GM12878 (cell line): ENCODE results near the gene COL6A1. TPM values are rescaled to one million over a fixed set of nuclear protein-coding genes. Genes with fewer than 3 reads are reported as not detected.

Experiments used
- ATAC-seq: fragments of 200-7000 bp; cut with Tn5 transposase; 3 replicates; pipeline ENCODE4 v1.9.1; 2020; ENCODE audit warnings: mild to moderate bottlenecking, moderate library complexity
- BruUV-seq: library from RNA; stranded (reverse); fragments of 400-500 nt; replicated peaks from 2 replicates; lab custom pipeline; 2021; lab: Mats Ljungman, UMichigan
- CTCF ChIA-PET: fragments of 300-600 bp; sonication (Branson Sonifier 250); formaldehyde crosslinking; extraction: SDS; loops from one replicate; lab custom pipeline; 2021; ENCODE audit warnings: inconsistent platforms; lab: Yijun Ruan, JAX
- POLR2A ChIA-PET: fragments of 350-600 bp; formaldehyde crosslinking; extraction: SDS; loops from one replicate; lab custom pipeline; 2021; ENCODE audit warnings: inconsistent platforms; lab: Charles Lee
- RAD21 ChIA-PET: fragments of 300-600 bp; sonication (Branson Sonifier 250); formaldehyde crosslinking; loops from one replicate; lab custom pipeline; 2023; ENCODE audit warnings: antibody characterized with exemption; ENCODE audit not compliant: unreplicated experiment; lab: Charles Lee
- SMC1A ChIA-PET: fragments of 300-600 bp; sonication (Branson Sonifier 250); formaldehyde crosslinking; loops from one replicate; lab custom pipeline; 2023; ENCODE audit not compliant: unreplicated experiment, uncharacterized antibody; lab: Charles Lee
- DNase-seq: peaks from one replicate; pipeline ENCODE4 v3.0.0-alpha.2; 2011; ENCODE audit warnings: low read depth, low spot score
- FAIRE-seq: peaks from 3 replicates; lab custom pipeline; 2011; peaks lifted over from hg19 to GRCh38; lab: Jason Lieb, UNC
- H2AFZ ChIP-seq: 2 replicates; pipeline ENCODE4 v1.6.0; 2011; ENCODE audit warnings: low read depth, low read length, control low read depth; ENCODE audit not compliant: control insufficient read depth
- H3K27ac ChIP-seq: 2 replicates; pipeline ENCODE4 v1.5.1; 2011; ENCODE audit warnings: control low read depth; ENCODE audit not compliant: control insufficient read depth, insufficient read depth
- H3K27me3 ChIP-seq, 2 experiments: replicated peaks in 1 of 2; 2 replicates each; pipeline versions ENCODE4 v1.6.0 to v1.6.1; 2011; ENCODE audit warnings: low read length in 1 of 2; ENCODE audit not compliant: control insufficient read depth in 2 of 2, insufficient read depth in 2 of 2
- H3K36me3 ChIP-seq, 2 experiments: 2 replicates each; pipeline ENCODE4 v1.5.1; 2011; ENCODE audit warnings: low read length in 1 of 2; ENCODE audit not compliant: control insufficient read depth in 2 of 2, insufficient read depth in 2 of 2
- H3K4me1 ChIP-seq: 2 replicates; pipeline ENCODE4 v1.6.1; 2011; ENCODE audit warnings: mild to moderate bottlenecking, low read length, moderate library complexity, mixed read lengths; ENCODE audit not compliant: control insufficient read depth, insufficient read depth
- H3K4me2 ChIP-seq: 2 replicates; pipeline ENCODE4 v1.6.0; 2011; ENCODE audit warnings: control low read depth; ENCODE audit not compliant: control insufficient read depth, insufficient read depth
- H3K4me3 ChIP-seq: fragments of 200-600 bp; sonication (generic); 2 replicates; pipeline ENCODE4 v1.5.1; 2016
- H3K79me2 ChIP-seq: 2 replicates; pipeline ENCODE4 v1.6.0; 2011; ENCODE audit warnings: low read length; ENCODE audit not compliant: control insufficient read depth, insufficient read depth
- H3K9ac ChIP-seq: 2 replicates; pipeline ENCODE4 v1.8.0; 2011; ENCODE audit warnings: low read length, control low read depth, mixed read lengths; ENCODE audit not compliant: control insufficient read depth, insufficient read depth
- H3K9me3 ChIP-seq: replicated peaks from 3 replicates; pipeline ENCODE4 v1.5.1; 2011; ENCODE audit warnings: mild to moderate bottlenecking, low read length; ENCODE audit not compliant: control insufficient read depth, insufficient read depth
- H4K20me1 ChIP-seq: 2 replicates; pipeline ENCODE4 v1.6.0; 2011; ENCODE audit not compliant: control insufficient read depth, insufficient read depth
- BHLHE40 ChIP-seq, 2 experiments: fragments of 450-650 bp in 1 of 2; IDR thresholded peaks; 2 replicates each; pipeline ENCODE4 v1.6.1; 2011 to 2017; ENCODE audit warnings: low read depth in 2 of 2, borderline replicate concordance in 1 of 2, improper control_type of control experiment in 1 of 2, low read length in 1 of 2, mild to moderate bottlenecking in 1 of 2
- JUNB ChIP-seq: IDR thresholded peaks from 2 replicates; pipeline ENCODE4 v1.6.1; 2016; ENCODE audit warnings: antibody characterized with exemption, mild to moderate bottlenecking
- PML ChIP-seq: IDR thresholded peaks from 2 replicates; pipeline ENCODE4 v1.6.1; 2012; ENCODE audit warnings: low read length, inconsistent platforms
- RAD21 ChIP-seq: IDR thresholded peaks from 2 replicates; pipeline ENCODE4 v1.6.1; 2011; ENCODE audit warnings: mild to moderate bottlenecking, low read depth, low read length, moderate library complexity; ENCODE audit not compliant: insufficient read depth
- RAD51 ChIP-seq: fragments of 450-650 bp; IDR thresholded peaks from 2 replicates; pipeline ENCODE4 v1.6.1; 2016; ENCODE audit warnings: moderate library complexity, mild to moderate bottlenecking, inconsistent platforms
- RBBP5 ChIP-seq: fragments of 200-600 bp; sonication (generic); conservative IDR thresholded peaks from 2 replicates; pipeline ENCODE4 v1.6.1; 2016
- SIN3A ChIP-seq: IDR thresholded peaks from 2 replicates; pipeline ENCODE4 v1.6.1; 2012; ENCODE audit warnings: low read depth, low read length, improper control_type of control experiment
- SKIL ChIP-seq: fragments of 450-650 bp; IDR thresholded peaks from 2 replicates; pipeline ENCODE4 v1.6.1; 2017; ENCODE audit warnings: mild to moderate bottlenecking, low read depth, inconsistent platforms; ENCODE audit not compliant: poor library complexity, severe bottlenecking
- STAT3 ChIP-seq: IDR thresholded peaks from 2 replicates; pipeline ENCODE4 v1.6.1; 2011; ENCODE audit warnings: low read depth, low read length, improper control_type of control experiment
- ZNF622 ChIP-seq: fragments of 450-650 bp; IDR thresholded peaks from 2 replicates; pipeline ENCODE4 v1.6.1; 2017; ENCODE audit warnings: mild to moderate bottlenecking, inconsistent platforms
- WGBS: methylation state at CpG from one replicate; pipeline ENCODE4 v1.1.6; 2016; ENCODE audit warnings: low lambda C conversion rate; ENCODE audit not compliant: insufficient replicate concordance, insufficient coverage; ENCODE audit errors: missing lambda C conversion rate; 5-methylcytosine and 5-hydroxymethylcytosine counted together
- in situ Hi-C: fragments of 300-500 bp; cut with MboI; formaldehyde crosslinking; loops from 9 replicates; pipeline ENCODE4 v1.14.3; 2018; ENCODE audit warnings: mixed read lengths
- intact Hi-C: fragments of 100-400 bp; cut with micrococcal nuclease; formaldehyde crosslinking; loops from one replicate; pipeline ENCODE4 v1.14.2; 2022; ENCODE audit not compliant: unreplicated experiment
- polyA plus RNA-seq, 11 experiments: library from polyadenylated mRNA; depleted of rRNA in 4 of 11; unstranded in 6 of 11; stranded (reverse) in 5 of 11; fragments of >200 nt; fragmentation: Nextera tagmentation in 4 of 11; fragmentation: Illumina TruSeq in 1 of 11; extraction: Ambion mirVana in 4 of 11; extraction: Trizol in 1 of 11; gene quantifications; 1 replicate in 1 of 11; 2 replicates in 10 of 11; pipeline versions ENCODE4 v1.2.1 to v1.2.3, GENCODE V29; 2011 to 2016; ENCODE audit warnings: inconsistent platforms in 2 of 11, missing spikeins in 2 of 11, low read depth in 1 of 11
- total RNA-seq, 4 experiments: library from RNA; depleted of rRNA in 3 of 4; stranded (reverse); fragments of >200 nt in 3 of 4; fragmentation: Illumina TruSeq in 1 of 4; extraction: Trizol in 1 of 4; gene quantifications; 2 replicates each; pipeline versions ENCODE4 v1.2.1 to v1.2.3, GENCODE V29; 2013 to 2021
- TF ChIP-seq, protein P1 (sequence below): IDR thresholded peaks from 2 replicates; pipeline ENCODE4 v1.6.1; 2012; ENCODE audit warnings: low read depth, low read length, improper control_type of control experiment

COL6A1 gene
- total and polyA plus RNA-seq, 10 of the 15 experiments (the other 5 are each of a cell fraction or from before 2014, with no cell fraction given): 0.12 to 1.3 (median 0.20) TPM; not detected in 7

- ChIA-PET SMC1A (no interaction called here), RAD21 (interaction anchor here (0.9 kb wide), 1 partner anchor 9 kb away, joined by 3 read pairs; no protein-coding TSS in a partner anchor)
- no TSS peak for BruUV-seq
- no peak for TF ChIP-seq RBBP5
- TF ChIP-seq STAT3: no peak
- TF ChIP-seq RAD21: no peak
- no peak for TF ChIP-seq SIN3A
- TF ChIP-seq BHLHE40 (IDR thresholded peaks at IDR 0.05; ENCODE audit: borderline replicate concordance in 1 of 2, low read depth in 2 of 2, low read length in 1 of 2): no peak
- TF ChIP-seq, all 136 proteins: peak for 0
- no peak for ATAC-seq
- FAIRE-seq: no peak
- ChIA-PET POLR2A (no interaction called here), CTCF (no interaction called here)
- Histone ChIP-seq H3K79me2 (no peaks in the 10 kb centered on the region), H3K4me3 (no peak overlapping the region), H3K9me3 (no peaks in the 10 kb centered on the region), H3K27ac (no peak overlapping the region), H3K4me2 (no peak overlapping the region), H3K4me1 (no peaks in the 10 kb centered on the region; the same call in 1 of the 2 replicates), H4K20me1 (no peaks in the 10 kb centered on the region), H2AFZ (no peak overlapping the region), H3K36me3 (no peaks in the 10 kb centered on the region), H3K9ac (no peak overlapping the region), H3K27me3 (peaks cover 0 to 3% of the 10 kb centered on the region in 2 experiments; a peak in 2 of 4 replicates)
- DNase-seq: no peak
- WGBS: 0% methylated on average over 1 of the region's 2 CpGs
- in situ Hi-C loops (no loop called here), intact Hi-C loops (no loop called here)
These were observed 1.3 kb upstream of the COL6A1 start for GRCh38 chr21:45980271-45980670.

DNA sequence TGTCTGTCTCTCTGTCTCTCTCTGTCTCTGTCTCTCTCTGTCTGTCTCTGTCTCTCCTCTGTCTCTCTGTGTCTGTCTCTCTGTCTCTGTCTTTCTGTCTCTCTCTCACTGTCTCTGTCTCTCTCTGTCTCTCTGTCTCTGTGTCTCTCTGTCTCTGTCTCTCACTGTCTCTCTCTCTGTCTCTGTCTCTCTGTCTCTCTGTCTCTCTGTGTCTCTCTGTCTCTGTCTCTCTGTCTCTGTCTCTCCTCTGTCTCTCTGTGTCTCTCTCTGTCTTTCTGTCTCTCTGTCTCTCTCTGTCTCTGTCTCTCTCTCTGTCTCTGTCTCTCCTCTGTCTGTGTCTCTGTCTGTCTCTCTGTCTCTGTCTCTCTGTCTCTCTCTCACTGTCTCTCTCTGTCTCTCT lies 873 bp upstream of the COL6A1 start:
- Histone ChIP-seq H3K4me1 (no peaks in the 10 kb centered on the region; the same call in 1 of the 2 replicates), H3K4me2 (no peak overlapping the region), H3K36me3 (no peaks in the 10 kb centered on the region), H3K9me3 (no peaks in the 10 kb centered on the region), H3K79me2 (no peaks in the 10 kb centered on the region), H2AFZ (no peak overlapping the region), H3K9ac (no peak overlapping the region), H3K27me3 (peaks cover 0 to 3% of the 10 kb centered on the region in 2 experiments; a peak in 2 of 4 replicates), H3K4me3 (no peak overlapping the region), H3K27ac (no peak overlapping the region), H4K20me1 (no peaks in the 10 kb centered on the region)
- ChIA-PET RAD21 (no interaction called here), SMC1A (no interaction called here), CTCF (no interaction called here), POLR2A (no interaction called here)
- ATAC-seq (no peak), DNase-seq (no peak), FAIRE-seq (no peak)
- BruUV-seq: no TSS peak
- intact Hi-C loops (no loop called here), in situ Hi-C loops (no loop called here)
- TF ChIP-seq, protein P1, sequence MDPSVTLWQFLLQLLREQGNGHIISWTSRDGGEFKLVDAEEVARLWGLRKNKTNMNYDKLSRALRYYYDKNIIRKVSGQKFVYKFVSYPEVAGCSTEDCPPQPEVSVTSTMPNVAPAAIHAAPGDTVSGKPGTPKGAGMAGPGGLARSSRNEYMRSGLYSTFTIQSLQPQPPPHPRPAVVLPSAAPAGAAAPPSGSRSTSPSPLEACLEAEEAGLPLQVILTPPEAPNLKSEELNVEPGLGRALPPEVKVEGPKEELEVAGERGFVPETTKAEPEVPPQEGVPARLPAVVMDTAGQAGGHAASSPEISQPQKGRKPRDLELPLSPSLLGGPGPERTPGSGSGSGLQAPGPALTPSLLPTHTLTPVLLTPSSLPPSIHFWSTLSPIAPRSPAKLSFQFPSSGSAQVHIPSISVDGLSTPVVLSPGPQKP: no peak
- TF ChIP-seq JUNB (no peak), RAD51 (no peak), SKIL (no peak), ZNF622 (no peak), STAT3 (no peak), PML (no peak)
